ENCODE results near the gene TBC1D9. TPM values are rescaled to one million over a fixed set of nuclear protein-coding genes. Genes with fewer than 3 reads are reported as not detected.

TBC1D9 gene
- total RNA-seq, 1 experiment from 2014 or later: not detected

GRCh38 chr4:140703463-140703862, 52.7 kb downstream of the TBC1D9 start:
- Histone ChIP-seq H3K9me2 (replicated peaks; ENCODE audit: insufficient read depth, low read length) (no peaks in the 10 kb centered on the region), H3K79me2 (ENCODE audit: low read length) (no peaks in the 10 kb centered on the region), H3K4me2 (ENCODE audit: low read depth, low read length, poor library complexity, severe bottlenecking) (no peak overlapping the region), H2AFZ (ENCODE audit: low read length) (no peak overlapping the region), H3K9ac (ENCODE audit: low read length) (no peak overlapping the region), H4K20me1 (ENCODE audit: insufficient read depth, low read depth, low read length) (no peaks in the 10 kb centered on the region), H3K27ac (ENCODE audit: low read length) (no peak overlapping the region), H3K27me3 (ENCODE audit: low read length) (no peaks in the 10 kb centered on the region), H3K36me3 (ENCODE audit: insufficient read depth, low read length) (no peaks in the 10 kb centered on the region), H3K9me3 (ENCODE audit: low read length) (no peaks in the 10 kb centered on the region), H3K4me3 (ENCODE audit: low read length) (no peak overlapping the region), H3K4me1 (ENCODE audit: low read length) (no peaks in the 10 kb centered on the region)
- DNase-seq: no peak

DNA sequence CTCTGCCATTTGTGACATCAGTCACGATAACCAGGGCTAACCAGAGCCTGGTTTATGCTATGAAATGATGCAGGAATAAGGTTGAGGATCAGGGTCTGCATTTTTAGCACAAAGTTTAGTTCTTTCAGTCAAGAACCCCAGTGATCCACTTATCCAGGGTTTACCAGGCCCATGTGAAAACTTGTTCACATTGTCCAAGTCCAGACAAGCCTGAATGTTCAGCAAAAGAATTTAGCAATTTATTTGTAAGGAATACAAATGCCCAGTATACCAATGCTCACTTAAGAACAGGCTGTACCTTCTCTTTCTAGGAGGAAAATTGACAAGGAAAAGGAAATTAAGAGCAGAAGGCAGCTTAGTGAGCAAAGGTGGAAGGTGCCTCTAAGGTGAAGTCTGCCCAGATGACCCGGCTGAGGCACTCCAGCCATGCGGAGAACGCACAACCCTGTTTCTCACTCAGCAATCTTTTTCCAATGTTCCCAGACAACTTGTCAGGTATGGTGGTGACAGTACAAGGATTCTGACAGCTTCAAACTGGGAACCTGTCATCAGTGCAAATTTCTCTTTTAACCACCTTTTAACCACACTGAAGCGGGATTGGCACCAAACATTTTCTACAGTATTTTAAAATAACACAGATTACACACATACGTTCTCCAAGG, 54.0 kb downstream of the TBC1D9 start:
- DNase-seq: no peak
- no peak overlapping the region for H3K4me3 ChIP-seq (ENCODE audit: low read length)
- no peak overlapping the region for H3K27ac ChIP-seq (ENCODE audit: low read length)
- no peak overlapping the region for H3K4me2 ChIP-seq (ENCODE audit: low read depth, low read length, poor library complexity, severe bottlenecking)
- no peaks in the 10 kb centered on the region for H3K4me1 ChIP-seq (ENCODE audit: low read length)
- H3K36me3 ChIP-seq (ENCODE audit: insufficient read depth, low read length): no peaks in the 10 kb centered on the region
- no peaks in the 10 kb centered on the region for H3K9me2 ChIP-seq (replicated peaks; ENCODE audit: insufficient read depth, low read length)
- no peaks in the 10 kb centered on the region for H3K79me2 ChIP-seq (ENCODE audit: low read length)
- H3K9me3 ChIP-seq (ENCODE audit: low read length): no peaks in the 10 kb centered on the region
- no peaks in the 10 kb centered on the region for H4K20me1 ChIP-seq (ENCODE audit: insufficient read depth, low read depth, low read length)
- no peaks in the 10 kb centered on the region for H3K27me3 ChIP-seq (ENCODE audit: low read length)
- H3K9ac ChIP-seq (ENCODE audit: low read length): no peak overlapping the region
- no peak overlapping the region for H2AFZ ChIP-seq (ENCODE audit: low read length)

DNA sequence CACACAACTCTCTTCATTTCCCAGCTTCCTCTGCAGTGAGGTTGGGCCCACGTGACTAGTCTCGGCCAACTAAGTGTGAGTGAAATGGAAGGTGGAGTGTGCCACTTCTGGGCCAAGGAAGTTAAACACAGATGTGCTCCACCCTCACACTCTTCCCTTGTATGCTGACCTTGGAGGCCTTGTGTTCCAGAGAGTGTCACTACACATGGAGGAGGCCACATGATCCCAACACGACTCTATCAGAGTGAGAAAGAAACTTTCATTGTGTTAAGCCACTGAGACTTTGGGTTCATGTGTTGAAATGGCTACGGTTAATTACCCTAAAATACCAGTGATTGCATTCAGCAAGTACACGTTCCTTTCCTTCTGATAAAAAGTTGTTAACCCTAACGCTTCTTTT, 55.1 kb downstream of the TBC1D9 start:
- Histone ChIP-seq H3K27me3 (ENCODE audit: low read length) (no peaks in the 10 kb centered on the region), H3K9me2 (replicated peaks; ENCODE audit: insufficient read depth, low read length) (no peaks in the 10 kb centered on the region), H3K4me2 (ENCODE audit: low read depth, low read length, poor library complexity, severe bottlenecking) (no peak overlapping the region), H3K36me3 (ENCODE audit: insufficient read depth, low read length) (no peaks in the 10 kb centered on the region), H4K20me1 (ENCODE audit: insufficient read depth, low read depth, low read length) (no peaks in the 10 kb centered on the region), H3K4me3 (ENCODE audit: low read length) (no peak overlapping the region), H2AFZ (ENCODE audit: low read length) (no peak overlapping the region), H3K4me1 (ENCODE audit: low read length) (no peaks in the 10 kb centered on the region), H3K9me3 (ENCODE audit: low read length) (no peaks in the 10 kb centered on the region), H3K79me2 (ENCODE audit: low read length) (no peaks in the 10 kb centered on the region), H3K27ac (ENCODE audit: low read length) (no peak overlapping the region), H3K9ac (ENCODE audit: low read length) (no peak overlapping the region)
- no peak for DNase-seq

DNA sequence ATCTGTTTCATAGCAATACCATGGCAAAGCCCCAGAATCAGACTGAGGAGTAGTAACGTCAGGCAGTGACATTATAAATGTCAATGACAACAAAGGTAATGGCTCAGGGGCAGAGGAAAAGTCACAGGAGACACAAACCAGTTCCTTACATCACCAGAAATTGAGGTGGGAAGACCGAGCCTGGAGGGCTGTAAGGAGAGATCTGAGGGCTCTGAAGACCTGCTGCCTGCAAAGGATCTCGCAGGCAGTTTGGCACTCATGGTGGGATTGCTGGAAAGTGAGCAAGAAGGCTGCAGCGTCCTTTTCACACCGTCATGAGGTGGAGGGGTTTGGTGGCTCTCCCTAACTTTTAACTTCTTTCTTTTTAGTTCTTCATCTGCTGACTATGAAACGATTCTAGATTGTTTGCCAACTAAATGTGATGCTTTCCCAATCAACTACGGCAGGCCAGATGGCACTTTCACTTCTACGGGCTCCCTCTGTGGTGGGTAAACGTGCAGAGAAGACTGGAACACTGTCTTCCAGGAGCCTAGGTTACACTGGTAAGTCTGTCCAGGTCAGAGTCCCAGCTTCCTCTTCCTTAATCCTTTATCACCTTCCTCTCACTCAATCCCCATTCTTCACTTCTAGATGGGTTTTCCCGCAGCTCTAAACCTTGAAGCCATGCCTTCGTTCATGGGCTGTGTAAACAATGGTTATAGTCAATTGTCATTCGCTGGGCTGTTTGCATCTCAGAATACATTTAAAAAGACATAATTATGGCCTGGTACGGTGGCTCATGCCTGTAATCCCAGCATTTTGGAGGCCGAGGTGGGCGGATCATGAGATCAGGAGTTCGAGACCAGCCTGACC, 58.2 kb downstream of the TBC1D9 start:
- Histone ChIP-seq H4K20me1 (ENCODE audit: insufficient read depth, low read depth, low read length) (no peaks in the 10 kb centered on the region), H3K36me3 (ENCODE audit: insufficient read depth, low read length) (no peaks in the 10 kb centered on the region), H2AFZ (ENCODE audit: low read length) (no peak overlapping the region), H3K9me3 (ENCODE audit: low read length) (no peaks in the 10 kb centered on the region), H3K27me3 (ENCODE audit: low read length) (no peaks in the 10 kb centered on the region), H3K4me1 (ENCODE audit: low read length) (no peaks in the 10 kb centered on the region), H3K9me2 (replicated peaks; ENCODE audit: insufficient read depth, low read length) (no peaks in the 10 kb centered on the region), H3K4me2 (ENCODE audit: low read depth, low read length, poor library complexity, severe bottlenecking) (no peak overlapping the region), H3K27ac (ENCODE audit: low read length) (no peak overlapping the region), H3K9ac (ENCODE audit: low read length) (no peak overlapping the region), H3K79me2 (ENCODE audit: low read length) (no peaks in the 10 kb centered on the region), H3K4me3 (ENCODE audit: low read length) (no peak overlapping the region)
- no peak for DNase-seq

DNA sequence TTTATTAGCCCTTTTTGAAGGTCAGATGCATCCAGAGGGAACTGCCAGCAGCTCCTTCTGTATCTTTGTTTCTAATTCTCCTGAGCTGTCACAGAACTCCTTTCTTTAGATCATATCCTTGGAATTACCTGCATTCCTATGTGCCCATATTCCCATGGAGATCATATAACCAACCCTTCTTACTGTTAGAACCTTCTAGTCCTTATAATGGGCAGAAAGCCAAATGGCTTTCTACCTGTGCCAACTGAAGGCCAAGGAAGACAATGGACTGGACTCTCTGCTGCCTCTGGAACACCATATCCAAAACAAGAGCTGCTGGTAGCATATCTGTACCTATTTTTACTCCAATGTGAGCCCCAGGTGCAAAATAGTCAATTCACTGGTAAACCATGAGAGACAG, 60.7 kb downstream of the TBC1D9 start:
- H3K36me3 ChIP-seq (ENCODE audit: insufficient read depth, low read length): no peaks in the 10 kb centered on the region
- no peak overlapping the region for H3K4me3 ChIP-seq (ENCODE audit: low read length)
- no peaks in the 10 kb centered on the region for H3K9me2 ChIP-seq (replicated peaks; ENCODE audit: insufficient read depth, low read length)
- no peak overlapping the region for H2AFZ ChIP-seq (ENCODE audit: low read length)
- no peak overlapping the region for H3K4me2 ChIP-seq (ENCODE audit: low read depth, low read length, poor library complexity, severe bottlenecking)
- no peaks in the 10 kb centered on the region for H3K4me1 ChIP-seq (ENCODE audit: low read length)
- no peak for DNase-seq
- no peak overlapping the region for H3K9ac ChIP-seq (ENCODE audit: low read length)
- no peaks in the 10 kb centered on the region for H3K79me2 ChIP-seq (ENCODE audit: low read length)
- no peaks in the 10 kb centered on the region for H4K20me1 ChIP-seq (ENCODE audit: insufficient read depth, low read depth, low read length)
- no peak overlapping the region for H3K27ac ChIP-seq (ENCODE audit: low read length)
- H3K27me3 ChIP-seq (ENCODE audit: low read length): no peaks in the 10 kb centered on the region
- no peaks in the 10 kb centered on the region for H3K9me3 ChIP-seq (ENCODE audit: low read length)

DNA sequence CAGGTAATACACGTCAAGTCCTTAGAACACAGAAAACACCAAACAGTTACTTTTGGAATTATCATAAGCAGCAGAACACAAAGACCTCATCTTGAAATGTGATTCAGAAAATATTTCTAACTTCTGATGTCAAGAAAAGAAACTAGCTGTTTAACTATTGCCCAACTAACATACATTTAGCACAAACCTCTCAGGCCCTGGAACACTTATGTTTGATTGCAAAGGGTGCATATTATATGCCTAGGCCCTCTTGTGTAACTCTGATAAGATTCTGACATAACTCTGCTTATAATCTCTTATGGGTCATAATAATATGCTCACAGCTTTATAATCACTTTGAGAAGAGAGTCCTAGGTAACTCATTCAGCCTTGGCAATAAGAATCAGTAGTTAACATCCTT, 62.6 kb downstream of the TBC1D9 start:
- Histone ChIP-seq H3K79me2 (ENCODE audit: low read length) (no peaks in the 10 kb centered on the region), H4K20me1 (ENCODE audit: insufficient read depth, low read depth, low read length) (no peaks in the 10 kb centered on the region), H3K36me3 (ENCODE audit: insufficient read depth, low read length) (no peaks in the 10 kb centered on the region), H3K4me2 (ENCODE audit: low read depth, low read length, poor library complexity, severe bottlenecking) (no peak overlapping the region), H3K27me3 (ENCODE audit: low read length) (no peaks in the 10 kb centered on the region), H3K9me3 (ENCODE audit: low read length) (no peaks in the 10 kb centered on the region), H2AFZ (ENCODE audit: low read length) (no peak overlapping the region), H3K27ac (ENCODE audit: low read length) (no peak overlapping the region), H3K9ac (ENCODE audit: low read length) (no peak overlapping the region), H3K4me3 (ENCODE audit: low read length) (no peak overlapping the region), H3K9me2 (replicated peaks; ENCODE audit: insufficient read depth, low read length) (no peaks in the 10 kb centered on the region), H3K4me1 (ENCODE audit: low read length) (no peaks in the 10 kb centered on the region)
- no peak for DNase-seq

- Histone ChIP-seq H3K9me2 (replicated peaks; ENCODE audit: insufficient read depth, low read length) (no peaks in the 10 kb centered on the region), H3K79me2 (ENCODE audit: low read length) (no peaks in the 10 kb centered on the region), H2AFZ (ENCODE audit: low read length) (no peak overlapping the region), H3K27me3 (ENCODE audit: low read length) (no peaks in the 10 kb centered on the region), H3K9ac (ENCODE audit: low read length) (no peak overlapping the region), H3K4me1 (ENCODE audit: low read length) (no peaks in the 10 kb centered on the region), H3K36me3 (ENCODE audit: insufficient read depth, low read length) (no peaks in the 10 kb centered on the region), H4K20me1 (ENCODE audit: insufficient read depth, low read depth, low read length) (no peaks in the 10 kb centered on the region), H3K4me2 (ENCODE audit: low read depth, low read length, poor library complexity, severe bottlenecking) (no peak overlapping the region), H3K4me3 (ENCODE audit: low read length) (no peak overlapping the region), H3K9me3 (ENCODE audit: low read length) (no peaks in the 10 kb centered on the region), H3K27ac (ENCODE audit: low read length) (no peak overlapping the region)
- no peak for DNase-seq
Measured at GRCh38 chr4:140691369-140691768, 64.8 kb downstream of the TBC1D9 start.

DNA sequence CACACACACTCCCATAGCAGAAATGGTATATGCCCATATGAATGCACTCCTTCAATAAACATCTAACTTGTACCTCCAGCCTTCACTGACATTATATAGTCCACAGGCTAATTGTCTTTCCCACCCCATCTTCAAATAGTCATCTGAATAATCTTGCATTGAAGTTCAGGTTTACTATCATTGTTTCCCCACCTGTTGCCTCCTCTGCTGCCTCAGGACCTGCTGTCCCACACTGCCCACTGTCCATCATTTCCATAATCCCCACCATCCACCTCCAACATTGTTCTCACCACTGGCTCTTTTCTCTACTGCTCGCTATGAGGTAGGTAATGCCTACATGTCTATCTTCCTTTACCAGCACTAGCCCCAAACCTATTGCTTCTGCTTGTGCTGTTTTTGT, 66.1 kb downstream of the TBC1D9 start:
- H3K4me3 ChIP-seq (ENCODE audit: low read length): no peak overlapping the region
- no peaks in the 10 kb centered on the region for H4K20me1 ChIP-seq (ENCODE audit: insufficient read depth, low read depth, low read length)
- H3K27me3 ChIP-seq (ENCODE audit: low read length): no peaks in the 10 kb centered on the region
- H3K9me2 ChIP-seq (replicated peaks; ENCODE audit: insufficient read depth, low read length): no peaks in the 10 kb centered on the region
- no peaks in the 10 kb centered on the region for H3K9me3 ChIP-seq (ENCODE audit: low read length)
- no peaks in the 10 kb centered on the region for H3K4me1 ChIP-seq (ENCODE audit: low read length)
- H3K27ac ChIP-seq (ENCODE audit: low read length): no peak overlapping the region
- H3K36me3 ChIP-seq (ENCODE audit: insufficient read depth, low read length): no peaks in the 10 kb centered on the region
- H2AFZ ChIP-seq (ENCODE audit: low read length): no peak overlapping the region
- H3K79me2 ChIP-seq (ENCODE audit: low read length): no peaks in the 10 kb centered on the region
- no peak for DNase-seq
- no peak overlapping the region for H3K9ac ChIP-seq (ENCODE audit: low read length)
- no peak overlapping the region for H3K4me2 ChIP-seq (ENCODE audit: low read depth, low read length, poor library complexity, severe bottlenecking)
